HEK293T (cell line): ENCODE data around the gene QSOX2.

Experiments
- CTCF ChIA-PET: fragments of 350-600 bp; formaldehyde crosslinking; extraction: SDS; loops from one replicate; lab custom pipeline; 2021; ENCODE audit warnings: antibody characterized with exemption, inconsistent platforms; lab: Yijun Ruan, JAX
- POLR2A ChIA-PET: fragments of 350-600 bp; formaldehyde crosslinking; extraction: SDS; loops from one replicate; lab custom pipeline; 2020; ENCODE audit warnings: antibody characterized with exemption, inconsistent platforms; lab: Yijun Ruan, JAX
- DNase-seq: peaks from one replicate; pipeline ENCODE4 v3.0.0; 2012; ENCODE audit warnings: mixed read lengths; ENCODE audit errors: extremely low spot score
- ARNT ChIP-seq: fragments of 450-650 bp; IDR thresholded peaks from 2 replicates; pipeline ENCODE4 v1.6.1; 2017; ENCODE audit warnings: mild to moderate bottlenecking
- BHLHE40 ChIP-seq: fragments of 450-650 bp; IDR thresholded peaks from 2 replicates; pipeline ENCODE4 v1.6.1; 2016; ENCODE audit warnings: mild to moderate bottlenecking, moderate library complexity, borderline replicate concordance
- CTBP1 ChIP-seq: fragments of 450-650 bp; IDR thresholded peaks from 2 replicates; pipeline ENCODE4 v1.6.1; 2016; ENCODE audit warnings: borderline replicate concordance
- ELF4 ChIP-seq: fragments of 450-650 bp; IDR thresholded peaks from 2 replicates; pipeline ENCODE4 v1.6.1; 2017; ENCODE audit warnings: antibody characterized with exemption
- FOXA1 ChIP-seq: fragments of 450-650 bp; IDR thresholded peaks from 2 replicates; pipeline ENCODE4 v1.6.1; 2016; ENCODE audit warnings: mild to moderate bottlenecking
- FOXK2 ChIP-seq: fragments of 450-650 bp; IDR thresholded peaks from 2 replicates; pipeline ENCODE4 v1.6.1; 2016; ENCODE audit warnings: mild to moderate bottlenecking
- FOXM1 ChIP-seq: fragments of 450-650 bp; IDR thresholded peaks from 2 replicates; pipeline ENCODE4 v1.6.1; 2017; ENCODE audit warnings: mild to moderate bottlenecking, borderline replicate concordance
- HDGF ChIP-seq: fragments of 450-650 bp; IDR thresholded peaks from 2 replicates; pipeline ENCODE4 v1.6.1; 2017; ENCODE audit warnings: antibody characterized with exemption, borderline replicate concordance
- L3MBTL2 ChIP-seq: fragments of 450-650 bp; conservative IDR thresholded peaks from 2 replicates; pipeline ENCODE4 v1.6.1; 2016; ENCODE audit warnings: mild to moderate bottlenecking
- LEF1 ChIP-seq: fragments of 450-650 bp; IDR thresholded peaks from 2 replicates; pipeline ENCODE4 v1.6.1; 2017; ENCODE audit warnings: mild to moderate bottlenecking, borderline replicate concordance
- NFRKB ChIP-seq: fragments of 450-650 bp; IDR thresholded peaks from 2 replicates; pipeline ENCODE4 v1.6.1; 2016; ENCODE audit warnings: mild to moderate bottlenecking, moderate library complexity
- SP1 ChIP-seq: fragments of 450-650 bp; IDR thresholded peaks from 2 replicates; pipeline ENCODE4 v1.6.1; 2017
- SUZ12 ChIP-seq: fragments of 450-650 bp; IDR thresholded peaks from 2 replicates; pipeline ENCODE4 v1.6.1; 2016; ENCODE audit warnings: mild to moderate bottlenecking
- TARDBP ChIP-seq: fragments of 450-650 bp; IDR thresholded peaks from 2 replicates; pipeline ENCODE4 v1.6.1; 2016
- ZNF384 ChIP-seq: fragments of 450-650 bp; IDR thresholded peaks from 2 replicates; pipeline ENCODE4 v1.6.1; 2016
- TF ChIP-seq, protein P1 (sequence below): fragments of 450-650 bp; IDR thresholded peaks from 2 replicates; pipeline ENCODE4 v1.6.1; 2016

QSOX2 gene

DNA sequence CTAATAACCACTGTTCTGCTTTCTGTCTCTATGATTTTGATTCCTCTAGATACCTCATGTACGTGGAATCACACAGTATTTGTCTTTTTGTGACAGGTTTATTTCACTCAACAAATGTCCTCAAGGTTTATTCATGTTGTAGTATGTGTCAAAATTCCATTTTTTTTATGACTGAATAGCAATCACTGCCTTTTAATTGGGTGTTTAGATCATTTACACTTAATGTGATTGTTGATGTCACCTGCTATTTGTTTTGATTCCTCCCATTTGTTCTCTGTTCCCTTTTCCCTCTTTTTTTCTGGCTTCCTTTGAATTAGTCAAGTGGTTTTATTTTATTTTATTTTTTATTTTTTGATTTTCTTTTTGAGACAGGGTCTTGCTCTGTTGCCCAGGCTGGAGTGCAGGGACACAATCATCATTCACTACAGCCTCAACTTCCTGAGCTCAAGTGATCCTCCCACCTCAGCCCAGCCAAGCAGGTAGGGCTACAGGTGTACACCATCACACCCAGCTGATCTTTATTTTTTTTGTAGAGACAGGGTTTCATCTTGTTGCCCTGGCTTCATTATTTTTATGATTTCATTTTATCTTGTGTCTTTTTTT, 82.3 kb downstream of the QSOX2 start:
- DNase-seq: no peak
- CTCF ChIA-PET: no interaction called here
- POLR2A ChIA-PET: no interaction called here
- TF ChIP-seq BHLHE40 (no peak), FOXA1 (no peak), ZNF384 (no peak), FOXK2 (no peak), ELF4 (no peak), SP1 (no peak)

DNA sequence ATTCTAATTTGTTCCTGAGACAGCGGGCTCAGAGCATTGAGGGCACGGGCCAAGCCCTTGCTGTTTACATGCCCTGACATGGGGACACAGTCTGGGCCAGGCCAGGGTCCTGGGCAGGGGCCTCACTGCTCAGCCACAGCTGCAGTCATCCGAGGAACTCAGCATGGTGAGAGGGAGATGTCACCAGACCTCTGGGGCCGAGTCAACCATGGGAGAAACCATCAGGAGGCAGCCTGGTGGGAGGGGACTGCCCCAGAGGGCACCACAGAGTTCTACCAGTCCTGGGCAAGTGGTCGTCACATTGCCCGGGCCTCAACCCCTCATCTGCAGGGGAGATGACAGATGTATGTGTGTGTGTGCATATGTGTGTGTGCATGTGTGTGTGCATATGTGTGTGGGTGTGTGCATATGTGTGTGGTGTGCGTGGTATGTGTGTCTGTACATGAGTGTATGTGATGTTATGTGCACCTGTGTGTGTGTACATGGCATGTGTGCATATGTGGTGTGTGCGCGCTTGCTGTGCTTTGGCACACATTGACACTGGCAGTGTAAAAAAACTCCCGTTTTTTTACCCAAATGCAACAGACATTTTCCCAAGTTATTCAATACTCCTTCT, 84.5 kb downstream of the QSOX2 start:
- no peak for DNase-seq
- ChIA-PET CTCF (no interaction called here), POLR2A (no interaction called here)
- no peak for TF ChIP-seq SUZ12
- TF ChIP-seq FOXM1: no peak
- no peak for TF ChIP-seq HDGF
- TF ChIP-seq TARDBP: no peak
- TF ChIP-seq NFRKB: no peak
- TF ChIP-seq ZNF384: no peak
- TF ChIP-seq CTBP1: no peak
- TF ChIP-seq BHLHE40: no peak

DNA sequence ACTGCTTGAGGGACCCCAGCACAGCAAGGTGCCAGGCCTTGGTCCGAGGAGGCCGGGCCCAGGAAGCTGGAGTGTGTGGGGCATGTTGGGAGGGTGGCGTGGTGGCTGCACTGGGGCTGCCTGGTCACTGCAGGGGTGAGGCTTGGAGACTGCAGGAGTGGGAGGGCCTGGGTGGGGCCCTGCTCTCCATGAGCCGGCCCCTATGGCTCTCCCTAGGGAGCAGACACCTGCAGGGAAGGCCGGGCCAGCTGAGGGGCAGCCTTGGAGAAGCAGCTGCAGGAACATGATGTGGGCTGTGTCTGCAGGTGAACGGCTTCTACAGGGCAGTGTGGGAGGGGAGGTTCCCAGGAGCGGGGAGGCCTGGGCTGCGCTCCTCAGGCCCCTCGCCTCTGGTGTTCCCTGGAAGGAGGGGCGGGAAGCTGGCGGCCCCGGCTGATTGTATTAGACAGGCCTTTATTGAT, 85.2 kb downstream of the QSOX2 start:
- ChIA-PET POLR2A (no interaction called here), CTCF (interaction anchor here (1.2 kb wide), 1 partner anchor 10 kb away, joined by 3 read pairs; no protein-coding TSS in a partner anchor)
- TF ChIP-seq BHLHE40 (no peak), HDGF (no peak), LEF1 (no peak), SP1 (no peak), FOXK2 (no peak), ZNF384 (no peak), ELF4 (no peak), L3MBTL2 (no peak), TARDBP (no peak), CTBP1 (no peak), ARNT (no peak), NFRKB (no peak), SUZ12 (no peak), FOXA1 (no peak), FOXM1 (no peak)
- TF ChIP-seq, protein P1, sequence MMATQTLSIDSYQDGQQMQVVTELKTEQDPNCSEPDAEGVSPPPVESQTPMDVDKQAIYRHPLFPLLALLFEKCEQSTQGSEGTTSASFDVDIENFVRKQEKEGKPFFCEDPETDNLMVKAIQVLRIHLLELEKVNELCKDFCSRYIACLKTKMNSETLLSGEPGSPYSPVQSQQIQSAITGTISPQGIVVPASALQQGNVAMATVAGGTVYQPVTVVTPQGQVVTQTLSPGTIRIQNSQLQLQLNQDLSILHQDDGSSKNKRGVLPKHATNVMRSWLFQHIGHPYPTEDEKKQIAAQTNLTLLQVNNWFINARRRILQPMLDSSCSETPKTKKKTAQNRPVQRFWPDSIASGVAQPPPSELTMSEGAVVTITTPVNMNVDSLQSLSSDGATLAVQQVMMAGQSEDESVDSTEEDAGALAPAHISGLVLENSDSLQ: no peak
- no peak for DNase-seq

DNA sequence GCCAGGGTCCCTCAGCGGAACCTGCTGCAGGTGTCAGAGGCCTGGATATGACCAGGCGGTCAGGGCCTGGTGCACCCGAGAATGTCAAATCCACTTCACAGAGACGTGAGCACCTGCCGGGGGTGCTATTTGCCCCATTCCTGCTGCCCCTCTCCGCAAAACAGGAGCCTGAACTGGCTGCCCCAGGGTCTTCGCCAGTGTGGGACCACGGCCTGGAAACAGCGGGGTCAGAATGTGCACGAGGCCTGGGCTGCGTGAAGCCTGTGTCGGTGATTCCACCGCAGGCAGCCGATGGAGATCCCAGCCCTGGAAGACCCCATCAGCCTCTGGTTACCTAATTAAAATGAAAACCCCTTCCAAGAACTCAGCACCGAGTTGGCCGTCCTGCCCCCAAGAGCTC, 85.8 kb downstream of the QSOX2 start:
- ChIA-PET CTCF (interaction anchor here (1.2 kb wide), 1 partner anchor 10 kb away, joined by 3 read pairs; no protein-coding TSS in a partner anchor), POLR2A (no interaction called here)
- DNase-seq: no peak
- no peak for TF ChIP-seq SP1
- no peak for TF ChIP-seq SUZ12
- no peak for TF ChIP-seq FOXK2
- no peak for TF ChIP-seq FOXA1
- no peak for TF ChIP-seq FOXM1
- no peak for TF ChIP-seq BHLHE40
- no peak for TF ChIP-seq CTBP1
- no peak for TF ChIP-seq TARDBP

DNA sequence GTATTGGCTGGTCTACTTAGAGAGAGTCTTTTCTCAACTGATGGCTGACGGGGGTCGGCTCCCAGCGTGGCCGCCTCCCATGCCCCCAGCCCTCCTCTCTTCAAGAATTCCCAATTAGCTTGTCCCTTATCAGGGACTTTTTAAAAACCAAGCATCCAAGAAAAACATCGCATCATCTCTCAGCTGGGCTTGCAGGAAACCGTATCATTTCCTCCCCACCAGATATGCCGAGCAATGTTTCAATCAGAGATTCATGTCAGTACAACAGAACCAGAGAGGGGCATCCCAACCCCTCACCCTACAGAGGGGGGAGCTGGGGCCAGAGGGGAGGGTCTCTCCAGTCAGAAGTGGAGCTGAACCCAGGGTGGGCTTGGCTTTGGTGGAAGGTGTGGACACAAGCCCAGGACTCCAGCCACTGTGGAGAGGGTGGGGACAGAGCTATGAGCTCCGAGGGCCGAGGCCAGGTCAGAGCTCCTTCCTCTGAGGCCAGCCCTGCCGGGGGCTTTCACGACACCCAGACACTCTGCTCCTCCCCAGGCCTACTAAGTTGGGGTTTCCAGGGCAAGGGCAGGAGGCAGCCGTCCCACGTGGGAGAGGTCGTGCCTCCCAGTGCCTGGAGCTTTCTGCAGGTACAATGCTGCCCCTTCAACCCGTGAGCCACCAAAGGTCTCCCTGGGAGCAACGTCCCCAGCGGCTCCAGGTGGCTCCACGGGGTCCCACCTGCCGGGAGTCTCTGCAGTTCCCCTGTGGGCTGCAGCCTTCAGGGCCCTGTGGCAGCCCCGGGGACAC, 87.9 kb downstream of the QSOX2 start:
- ChIA-PET POLR2A (no interaction called here), CTCF (interaction anchor here (1.2 to 1.3 kb wide), 2 partner anchors 11 to 19 kb away, joined by 3 to 4 read pairs; no protein-coding TSS in a partner anchor)
- DNase-seq: no peak
- TF ChIP-seq, protein P1: no peak
- TF ChIP-seq CTBP1: no peak
- no peak for TF ChIP-seq ARNT
- TF ChIP-seq FOXK2: no peak
- no peak for TF ChIP-seq HDGF
- TF ChIP-seq FOXA1: no peak
- no peak for TF ChIP-seq ELF4
- no peak for TF ChIP-seq SP1
- no peak for TF ChIP-seq L3MBTL2
- TF ChIP-seq ZNF384: no peak
- TF ChIP-seq SUZ12: no peak
- no peak for TF ChIP-seq LEF1
- TF ChIP-seq FOXM1: no peak
- TF ChIP-seq TARDBP: no peak
